Lung (tissue), 12 donors: ENCODE measurements around the gene SLC30A3. TPM values are rescaled to one million over a fixed set of nuclear protein-coding genes. Genes with fewer than 3 reads are reported as not detected.
A peak's percentile ranks its signal among the peaks of the same experiment; 100 is the strongest.

Experiments
- ATAC-seq: fragments of 200-7000 bp; cut with Tn5 transposase; one replicate; pipeline ENCODE4 v1.9.1; 2020; ENCODE audit warnings: moderate number of reproducible peaks; ENCODE audit not compliant: insufficient read depth, low FRiP score
- DNase-seq, 3 donors: peaks; one replicate each; pipeline ENCODE4 v3.0.0-alpha.2; 2013 to 2017
- H3K27ac ChIP-seq, 2 donors: one replicate each; pipeline ENCODE4 v1.5.1; 2013; ENCODE audit warnings: mild to moderate bottlenecking in 2 of 2, moderate library complexity in 2 of 2, control low read depth in 1 of 2, inconsistent platforms in 1 of 2, low read depth in 1 of 2, low read length in 1 of 2
- H3K27me3 ChIP-seq, 3 donors: one replicate each; pipeline ENCODE4 v1.5.1; 2013; ENCODE audit warnings: low read length in 2 of 3; ENCODE audit not compliant: control insufficient read depth in 3 of 3, insufficient read depth in 3 of 3
- H3K36me3 ChIP-seq, 4 donors: one replicate each; pipeline ENCODE4 v1.5.1; 2013; ENCODE audit warnings: low read length in 4 of 4, mild to moderate bottlenecking in 1 of 4, moderate library complexity in 1 of 4; ENCODE audit not compliant: control insufficient read depth in 4 of 4, insufficient read depth in 4 of 4
- H3K4me1 ChIP-seq, 5 donors: one replicate each; pipeline ENCODE4 v1.5.1; 2013; ENCODE audit warnings: low read length in 5 of 5, mild to moderate bottlenecking in 2 of 5, moderate library complexity in 1 of 5; ENCODE audit not compliant: control insufficient read depth in 5 of 5, insufficient read depth in 5 of 5
- H3K4me3 ChIP-seq: one replicate; pipeline ENCODE4 v1.5.1; 2013; ENCODE audit warnings: mild to moderate bottlenecking, control low read depth, moderate library complexity
- H3K9ac ChIP-seq, 2 donors: one replicate each; pipeline ENCODE4 v1.5.1; 2013; ENCODE audit warnings: low read length in 2 of 2, control low read depth in 1 of 2; ENCODE audit not compliant: insufficient read depth in 1 of 2
- H3K9me3 ChIP-seq, 4 donors: one replicate each; pipeline ENCODE4 v1.5.1; 2013; ENCODE audit warnings: low read length in 3 of 4, mild to moderate bottlenecking in 1 of 4, moderate library complexity in 1 of 4; ENCODE audit not compliant: control insufficient read depth in 4 of 4, insufficient read depth in 3 of 4
- WGBS, 2 donors: extraction: QIAGEN DNeasy Blood & Tissue Kit; methylation state at CpG; one replicate each; pipeline ENCODE4 v1.1.7; 2013; 5-methylcytosine and 5-hydroxymethylcytosine counted together
- polyA plus RNA-seq, 2 donors: library from polyadenylated mRNA; stranded (reverse); fragments of 200-250 nt; gene quantifications; one replicate each; pipeline ENCODE4 v1.2.1, GENCODE V29; 2013
- total RNA-seq, 2 donors: library from RNA; depleted of rRNA in 1 of 2; stranded (reverse); fragments of >200 nt in 1 of 2; gene quantifications; one replicate each; pipeline ENCODE4 v1.2.1, GENCODE V29; 2014 to 2021
- TF ChIP-seq, protein P1 (sequence below): IDR thresholded peaks from 2 replicates; pipeline ENCODE4 v1.5.1; 2012; ENCODE audit warnings: mild to moderate bottlenecking; ENCODE audit errors: control extremely low read depth, extremely low read depth
- donor health status: control.
- donor health status: control.
- donor health status: Bipolar disorder and iron deficiency.
- donor health status: healthy.
- donor health status: DM: yes; HTN: yes; CAD: no.

SLC30A3 gene
- total and polyA plus RNA-seq, 4 donors = 0.11 to 0.77 (median 0.34) TPM

- no peaks in the 10 kb centered on the region for H3K9me3 ChIP-seq
- no peak overlapping the region for H3K27ac ChIP-seq
- H3K9ac ChIP-seq = no peak overlapping the region
- DNase-seq = no peak
- peaks cover 0 to 8% (median 7%) of the 10 kb centered on the region in 3 donors for H3K27me3 ChIP-seq
- H3K4me3 ChIP-seq = no peak overlapping the region
- TF ChIP-seq, protein P1, sequence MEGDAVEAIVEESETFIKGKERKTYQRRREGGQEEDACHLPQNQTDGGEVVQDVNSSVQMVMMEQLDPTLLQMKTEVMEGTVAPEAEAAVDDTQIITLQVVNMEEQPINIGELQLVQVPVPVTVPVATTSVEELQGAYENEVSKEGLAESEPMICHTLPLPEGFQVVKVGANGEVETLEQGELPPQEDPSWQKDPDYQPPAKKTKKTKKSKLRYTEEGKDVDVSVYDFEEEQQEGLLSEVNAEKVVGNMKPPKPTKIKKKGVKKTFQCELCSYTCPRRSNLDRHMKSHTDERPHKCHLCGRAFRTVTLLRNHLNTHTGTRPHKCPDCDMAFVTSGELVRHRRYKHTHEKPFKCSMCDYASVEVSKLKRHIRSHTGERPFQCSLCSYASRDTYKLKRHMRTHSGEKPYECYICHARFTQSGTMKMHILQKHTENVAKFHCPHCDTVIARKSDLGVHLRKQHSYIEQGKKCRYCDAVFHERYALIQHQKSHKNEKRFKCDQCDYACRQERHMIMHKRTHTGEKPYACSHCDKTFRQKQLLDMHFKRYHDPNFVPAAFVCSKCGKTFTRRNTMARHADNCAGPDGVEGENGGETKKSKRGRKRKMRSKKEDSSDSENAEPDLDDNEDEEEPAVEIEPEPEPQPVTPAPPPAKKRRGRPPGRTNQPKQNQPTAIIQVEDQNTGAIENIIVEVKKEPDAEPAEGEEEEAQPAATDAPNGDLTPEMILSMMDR = no peak
- peaks cover 0 to 6% (median 0%) of the 10 kb centered on the region in 5 donors for H3K4me1 ChIP-seq
- ATAC-seq = no peak
- 81 to 89% methylated on average over 8 of the region's 8 CpGs for WGBS, 2 donors
- H3K36me3 ChIP-seq = no peaks in the 10 kb centered on the region
These were observed 32.1 kb upstream of the SLC30A3 start for GRCh38 chr2:27294928-27295327.

GRCh38 chr2:27291865-27292264, 29.0 kb upstream of the SLC30A3 start:
- Histone ChIP-seq H3K9ac (no peak overlapping the region), H3K4me3 (no peak overlapping the region)

DNA sequence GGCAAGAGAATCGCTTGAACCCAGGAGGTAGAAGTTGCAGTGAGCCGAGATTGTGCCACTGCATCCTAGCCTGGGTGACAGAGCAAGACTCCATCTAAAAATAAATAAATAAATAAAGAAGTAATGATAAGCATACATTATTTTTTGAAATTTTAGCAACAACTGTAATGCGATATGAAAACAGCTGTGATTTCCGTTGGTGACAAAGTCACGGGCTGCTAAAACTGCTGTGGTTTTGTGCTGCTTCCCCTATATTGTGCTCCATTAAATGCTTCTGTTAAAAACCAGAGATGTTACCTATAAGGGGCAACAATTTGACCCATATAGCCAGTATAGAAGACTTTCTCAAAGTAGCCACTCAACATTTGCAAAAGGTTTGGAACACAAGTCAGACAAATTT, 27.7 kb upstream of the SLC30A3 start:
- no peak for DNase-seq
- Histone ChIP-seq H3K9me3 (peaks cover 0 to 2% (median 0%) of the 10 kb centered on the region in 4 donors), H3K27me3 (peaks cover 0 to 15% (median 7%) of the 10 kb centered on the region in 3 donors), H3K4me1 (peaks cover 0 to 8% (median 0%) of the 10 kb centered on the region in 5 donors), H3K36me3 (no peaks in the 10 kb centered on the region), H3K4me3 (no peak overlapping the region), H3K9ac (no peak overlapping the region), H3K27ac (peak overlapping the region in 1 of 2 donors; percentile 60)
- TF ChIP-seq, protein P1 = no peak
- ATAC-seq = no peak
- whole genome bisulfite sequencing, 2 donors = 53 to 76% methylated on average over 5 of the region's 5 CpGs

More at GRCh38 chr2:27291865-27292264, 29.0 kb upstream of the SLC30A3 start:
- Histone ChIP-seq H3K9me3 (peaks cover 0 to 2% (median 0%) of the 10 kb centered on the region in 4 donors), H3K27me3 (peaks cover 0 to 13% (median 7%) of the 10 kb centered on the region in 3 donors), H3K4me1 (peaks cover 0 to 8% (median 0%) of the 10 kb centered on the region in 5 donors), H3K27ac (peak overlapping the region in 1 of 2 donors; percentile 49), H3K36me3 (no peaks in the 10 kb centered on the region)
- no peak for ATAC-seq
- WGBS, 2 donors = 64 to 76% methylated on average over 6 of the region's 6 CpGs
- no peak for DNase-seq
- TF ChIP-seq, protein P1 = no peak

DNA sequence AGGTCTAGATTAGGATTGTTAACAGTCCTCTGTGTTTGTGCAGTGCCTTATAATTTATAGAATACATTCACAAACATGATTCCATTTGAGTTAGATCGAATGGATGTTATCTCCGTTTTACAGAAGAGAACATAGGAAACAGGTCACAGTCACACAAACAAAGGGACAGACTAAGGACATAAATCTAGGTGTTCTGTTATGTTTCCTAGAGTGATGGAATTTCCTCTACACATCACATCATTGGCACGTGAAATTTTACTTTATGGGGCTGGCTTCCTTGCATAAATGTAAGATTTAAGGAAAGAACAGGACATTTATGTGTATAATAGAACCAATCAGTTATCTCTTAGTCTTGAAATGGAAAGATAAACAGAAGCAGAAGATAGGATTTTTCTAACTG, 25.8 kb upstream of the SLC30A3 start:
- no peaks in the 10 kb centered on the region for H3K36me3 ChIP-seq
- H3K9me3 ChIP-seq = peaks cover 0 to 2% (median 0%) of the 10 kb centered on the region in 4 donors
- no peak overlapping the region for H3K4me3 ChIP-seq
- peaks cover 0 to 8% (median 0%) of the 10 kb centered on the region in 5 donors for H3K4me1 ChIP-seq
- ATAC-seq (no peak), DNase-seq (no peak)
- H3K9ac ChIP-seq = no peak overlapping the region
- peaks cover 0 to 17% (median 7%) of the 10 kb centered on the region in 3 donors for H3K27me3 ChIP-seq
- no peak overlapping the region for H3K27ac ChIP-seq
- 29 to 33% methylated on average over 3 of the region's 3 CpGs for WGBS, 2 donors
- TF ChIP-seq, protein P1 = no peak
